GM18909 (cell line): ENCODE results near the gene SPINK9.

ENCODE experiments used
- ATAC-seq: cut with Tn5 transposase; IDR thresholded peaks from one replicate; pipeline ENCODE4 v1.9.1; 2021; ENCODE audit warnings: mild to moderate bottlenecking; ENCODE audit not compliant: unreplicated experiment, poor library complexity

The SPINK9 gene

DNA sequence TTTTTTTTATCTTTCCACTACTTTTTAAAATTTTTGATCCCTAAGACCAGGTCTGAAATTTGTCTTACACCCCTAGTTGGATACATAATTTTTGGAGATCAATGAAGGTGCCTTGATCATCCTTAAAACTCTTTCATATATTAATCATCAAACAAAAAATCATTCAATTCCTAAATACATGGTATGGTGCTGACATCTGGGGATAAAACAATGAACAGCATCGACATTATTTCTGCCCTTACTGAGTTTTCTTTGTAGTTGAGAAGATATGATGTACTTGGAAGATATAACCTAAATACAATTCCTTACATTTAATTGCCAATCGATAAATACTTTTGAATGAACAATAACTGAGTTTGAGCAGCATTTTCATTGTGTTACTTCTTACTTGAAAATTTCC is 18.3 kb downstream of the SPINK9 start:
- no peak for ATAC-seq

DNA sequence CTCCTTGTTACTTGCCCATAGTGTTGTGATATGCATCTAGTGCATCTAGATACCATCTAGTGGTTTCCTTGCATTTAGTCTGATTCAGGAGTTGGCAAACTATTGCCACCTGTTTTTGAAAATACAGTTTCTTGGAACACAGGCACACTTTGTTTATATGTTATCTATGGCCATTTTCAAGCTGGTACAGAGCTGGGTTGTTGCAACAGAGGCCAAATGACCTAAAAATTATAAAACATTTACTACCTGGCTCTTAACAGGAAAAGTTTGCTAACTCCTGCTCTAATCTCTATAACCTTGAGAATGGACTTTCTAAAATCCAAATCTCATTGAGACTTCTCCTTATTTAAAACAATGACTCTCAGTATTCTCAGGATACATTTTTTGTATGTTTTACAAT is 29.0 kb downstream of the SPINK9 start:
- ATAC-seq = no peak

DNA sequence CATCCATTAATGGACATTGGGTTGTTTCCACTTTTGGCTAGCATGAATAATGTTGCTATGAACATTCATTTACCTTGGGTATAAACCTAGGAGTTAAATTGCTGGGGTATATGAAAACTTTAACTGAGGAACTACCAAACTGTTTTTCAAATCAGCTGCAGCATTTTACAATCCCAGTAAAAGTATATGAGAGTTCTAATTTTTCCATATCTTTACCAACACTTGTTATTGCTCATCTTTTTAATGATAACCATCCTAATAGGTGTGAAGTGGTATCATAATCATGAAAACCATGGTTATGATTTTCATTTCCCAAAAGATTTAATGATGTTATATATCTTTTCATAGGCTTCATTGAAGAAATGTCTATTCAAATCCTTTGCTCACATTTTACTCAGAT is 32.9 kb downstream of the SPINK9 start:
- no peak for ATAC-seq

DNA sequence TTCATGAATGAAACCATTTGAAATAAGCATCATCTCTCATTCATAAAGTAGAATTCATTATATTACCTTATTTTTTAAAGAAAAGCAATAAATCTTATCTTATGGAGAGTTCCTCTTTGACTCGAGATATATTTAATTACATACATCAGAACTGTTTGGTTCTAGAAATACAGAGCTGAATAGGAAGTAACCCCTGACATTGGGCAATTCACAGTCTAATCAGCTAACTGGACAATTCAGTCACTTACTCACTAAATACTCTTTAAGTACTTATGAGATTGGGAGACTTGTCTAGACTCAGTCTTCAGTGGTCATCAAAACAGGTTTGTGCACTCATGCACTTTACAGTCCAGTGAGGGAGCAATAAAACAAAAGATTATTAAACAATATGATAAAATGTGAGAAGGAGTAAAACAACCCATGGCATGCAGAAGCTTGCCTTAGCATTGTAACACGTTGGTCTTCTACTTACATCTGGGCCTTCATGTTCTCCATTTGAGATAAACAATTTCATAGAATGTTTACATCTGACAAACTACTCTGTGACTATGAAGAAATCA is 36.9 kb downstream of the SPINK9 start:
- no peak for ATAC-seq

DNA sequence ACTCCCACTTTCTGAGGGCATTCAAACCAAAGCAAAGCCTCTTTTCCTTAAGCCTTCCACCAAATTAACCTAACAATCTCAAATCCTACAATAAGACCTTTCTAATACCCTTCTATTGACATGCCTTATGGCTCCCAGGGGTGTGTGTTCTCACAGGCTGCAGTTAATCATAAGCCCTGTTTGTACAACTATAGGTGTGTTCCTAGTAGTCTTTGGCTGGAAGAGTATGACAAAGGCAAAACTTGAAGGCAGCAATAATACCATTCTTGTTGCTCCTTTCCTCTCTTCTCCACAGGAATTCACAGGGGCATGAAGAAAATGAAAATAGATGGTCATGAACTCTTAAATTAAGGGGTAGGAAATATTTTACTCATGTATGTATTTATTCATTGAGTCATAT is 37.5 kb downstream of the SPINK9 start:
- no peak for ATAC-seq

DNA sequence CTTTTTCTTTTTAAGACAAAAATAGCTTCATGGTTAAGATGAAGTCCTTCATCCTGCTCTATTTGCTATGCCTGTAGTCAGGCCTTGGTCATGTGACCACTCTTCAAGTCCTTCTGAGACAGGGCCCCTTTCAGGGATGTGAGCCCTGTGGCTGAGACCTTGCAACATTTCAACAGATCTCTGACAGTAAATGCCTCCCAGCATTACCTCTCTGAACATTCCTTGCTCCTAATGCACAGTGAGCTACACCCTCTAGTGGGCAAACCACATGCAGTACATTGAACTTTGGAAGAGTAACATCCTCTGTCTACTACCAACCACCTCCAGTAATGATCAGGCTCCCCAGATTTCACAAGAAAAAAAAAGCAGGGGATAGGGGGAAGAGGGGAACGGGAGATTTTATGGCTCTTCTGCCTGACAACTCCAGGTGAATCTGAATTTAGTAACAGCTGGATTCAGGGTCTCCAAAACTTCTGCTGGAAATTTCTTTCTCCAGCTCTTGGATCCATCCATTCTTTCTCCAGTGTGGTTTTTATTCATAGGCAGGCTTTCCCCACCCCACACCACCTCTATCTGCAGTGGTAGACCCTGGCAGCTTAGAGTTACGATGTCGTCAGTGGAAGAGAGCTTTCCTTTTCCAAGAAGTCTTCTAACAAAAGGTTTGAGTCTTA is 39.5 kb downstream of the SPINK9 start:
- peak; percentile 90 for ATAC-seq

DNA sequence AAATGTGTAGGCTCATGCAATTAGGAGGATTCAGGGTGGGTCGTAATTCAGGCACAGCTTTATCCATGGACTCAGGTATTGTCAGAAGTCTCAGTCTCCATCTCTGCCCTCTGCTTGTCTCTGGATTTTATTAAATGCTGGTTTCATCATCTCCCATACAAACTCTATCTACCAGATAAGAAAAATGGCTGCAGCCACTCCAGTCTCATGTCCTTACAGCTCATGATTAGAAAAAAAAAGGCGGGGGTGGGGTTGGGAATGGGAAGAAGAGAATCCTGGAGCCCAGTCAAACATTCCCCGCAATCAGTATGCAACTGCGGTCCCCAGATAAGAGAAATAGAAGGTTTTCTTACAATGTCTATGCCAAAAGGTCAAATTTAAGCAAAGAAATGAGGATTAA is 40.8 kb downstream of the SPINK9 start:
- ATAC-seq = no peak

DNA sequence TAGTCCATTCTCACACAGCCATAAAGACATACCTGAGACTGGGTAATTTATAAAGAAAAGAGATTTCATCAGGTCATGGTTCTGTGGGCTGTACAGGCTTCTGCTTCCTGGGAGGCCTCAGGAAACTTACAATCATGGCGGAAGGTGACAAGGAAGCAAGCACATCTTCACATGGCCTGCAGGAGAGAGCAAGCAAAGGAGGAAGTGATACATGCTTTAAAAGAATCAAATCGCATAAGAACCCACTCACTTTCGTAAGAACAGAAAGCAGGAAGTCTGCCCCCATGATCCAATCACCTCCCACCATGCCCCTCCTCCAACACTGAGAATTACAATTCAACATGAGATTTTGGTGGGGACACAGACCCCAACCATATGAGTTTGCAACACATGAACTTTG is 43.3 kb downstream of the SPINK9 start:
- no peak for ATAC-seq

DNA sequence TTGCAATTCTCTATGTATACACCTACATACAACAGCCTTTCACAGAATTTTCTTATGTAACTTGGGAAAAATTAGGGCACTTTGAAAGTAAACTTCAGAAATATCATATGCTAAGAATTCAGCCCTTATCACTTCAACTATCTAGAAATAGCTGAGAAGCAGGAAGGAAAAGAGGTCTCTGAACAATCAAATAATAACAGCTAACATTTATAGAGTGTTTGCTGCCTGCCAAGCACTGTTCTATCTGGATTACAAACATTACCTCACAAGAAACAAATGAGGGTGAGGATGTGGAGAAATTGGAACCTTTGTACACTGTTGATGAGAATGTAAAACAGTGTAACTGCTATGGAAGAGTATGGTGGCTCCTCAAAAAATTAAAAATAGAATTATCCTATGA is 44.0 kb downstream of the SPINK9 start:
- ATAC-seq = no peak

DNA sequence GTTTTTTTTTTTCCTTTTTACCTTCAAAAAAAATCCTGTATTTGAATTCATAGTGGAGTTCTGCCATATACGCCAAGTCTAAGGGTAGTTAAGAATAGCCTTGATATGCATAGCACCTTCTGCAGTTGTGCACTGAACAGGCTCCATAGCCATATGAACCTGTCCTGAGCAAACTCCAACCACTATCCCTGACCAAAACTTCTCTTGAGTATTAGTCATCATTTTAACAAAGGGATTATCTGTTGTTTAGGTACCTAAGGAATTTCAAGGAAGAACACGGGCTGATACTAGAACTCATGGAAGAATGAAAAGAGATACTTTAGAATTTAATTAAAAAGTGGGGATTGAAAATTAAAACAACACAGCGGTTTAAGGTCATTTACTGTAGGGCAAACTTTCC is 46.5 kb downstream of the SPINK9 start:
- ATAC-seq = no peak

DNA sequence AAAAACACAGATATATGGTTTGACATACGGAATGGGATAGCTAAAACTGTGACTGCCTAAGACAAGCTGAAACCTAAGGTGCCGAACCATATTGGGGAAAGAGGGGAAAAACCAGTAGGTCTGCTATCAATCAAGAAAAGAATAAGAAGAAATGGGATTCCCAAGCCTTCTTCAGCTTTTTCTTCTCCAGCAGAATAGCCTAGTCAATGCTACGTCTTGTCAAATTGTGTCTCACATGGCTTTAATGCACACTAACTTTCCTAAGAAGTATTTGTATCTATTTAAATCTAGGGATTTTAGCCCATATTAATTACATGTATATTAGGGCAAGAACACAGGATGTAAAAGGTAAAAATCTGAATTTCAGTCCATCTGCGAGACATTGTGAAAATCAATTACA is 47.6 kb downstream of the SPINK9 start:
- no peak for ATAC-seq

DNA sequence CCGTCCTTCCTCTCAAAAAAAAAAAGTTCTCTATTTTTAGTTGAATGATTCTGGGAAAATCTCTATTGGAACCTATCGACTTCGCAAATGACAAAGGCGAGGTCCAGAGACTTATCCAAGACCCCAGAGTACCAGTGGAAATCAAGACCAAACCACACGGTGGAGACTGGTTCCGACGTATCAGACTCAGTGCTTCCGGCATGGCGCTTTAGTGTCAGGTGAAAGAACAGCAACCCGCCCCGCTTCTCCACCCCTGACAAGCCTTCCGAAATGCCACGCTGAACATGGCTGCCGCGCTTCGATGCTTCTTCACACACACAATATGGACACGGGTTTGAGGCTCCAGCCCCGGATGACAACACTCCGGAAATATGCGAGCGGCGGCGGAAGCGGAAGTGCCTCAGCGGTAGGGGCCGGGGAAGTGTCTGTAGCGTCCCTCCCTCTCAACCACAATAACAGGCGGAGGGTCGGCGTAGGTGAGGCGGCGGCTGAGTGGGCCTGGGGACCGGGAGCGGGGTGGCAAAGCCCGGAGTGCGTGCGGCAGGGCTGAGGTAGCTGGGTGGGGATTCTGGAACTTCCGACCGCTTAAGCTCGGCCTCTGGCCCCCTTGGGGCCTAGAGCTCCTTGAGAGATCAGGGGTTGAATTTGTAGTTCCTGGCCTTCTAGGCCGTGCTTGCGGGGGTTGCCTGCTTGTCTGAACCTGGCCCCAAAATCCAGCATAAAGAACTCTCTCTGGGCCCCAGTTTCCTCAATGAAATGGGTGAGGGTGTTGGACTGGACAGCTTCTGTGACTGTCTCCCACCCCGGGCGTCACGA is 48.4 kb downstream of the SPINK9 start, which contains the start of gene FBXO38:
TSS of gene FBXO38 (plus strand) at position 395 of the 816 bp plus-strand sequence. CDS start 10,819 bp downstream, outside the sequence.
- peak; percentile 99 for ATAC-seq

DNA sequence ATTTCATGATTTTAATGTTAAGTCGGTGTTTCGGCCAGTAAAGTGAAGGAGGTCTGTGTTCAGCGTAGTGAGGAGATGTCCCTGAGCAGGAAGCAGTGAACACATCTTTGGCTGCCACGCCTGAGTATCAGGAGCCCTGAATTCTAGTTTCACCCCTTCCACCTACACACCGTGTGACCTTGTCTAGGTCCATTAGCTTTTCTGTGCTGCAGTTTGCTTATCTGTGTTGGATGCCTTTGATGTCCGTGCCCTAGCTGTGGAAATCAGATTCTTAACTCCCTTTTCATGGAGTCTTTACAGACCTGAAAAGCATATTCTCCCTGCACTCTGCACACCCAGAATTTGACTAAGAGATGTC is 49.0 kb downstream of the SPINK9 start:
- peak; percentile 29 for ATAC-seq

DNA sequence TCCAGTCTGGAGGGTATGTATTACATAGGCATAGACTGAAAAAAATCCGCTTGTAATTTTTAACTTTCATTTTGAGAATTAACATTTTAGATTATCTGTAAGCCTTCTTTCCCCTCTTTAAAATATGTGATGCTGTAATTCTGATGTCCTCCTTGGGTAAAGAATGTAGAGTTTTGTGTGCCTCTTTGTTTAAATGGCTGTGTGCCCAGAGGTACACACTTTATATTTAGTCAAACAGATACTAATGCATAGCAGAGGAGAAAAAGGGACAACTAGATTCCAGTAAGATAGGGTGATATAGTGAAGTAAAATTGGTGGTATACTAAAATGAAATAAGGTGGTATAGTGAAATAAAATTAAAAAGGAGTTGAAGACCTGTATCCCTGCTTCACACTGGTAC is 49.7 kb downstream of the SPINK9 start:
- ATAC-seq = no peak

DNA sequence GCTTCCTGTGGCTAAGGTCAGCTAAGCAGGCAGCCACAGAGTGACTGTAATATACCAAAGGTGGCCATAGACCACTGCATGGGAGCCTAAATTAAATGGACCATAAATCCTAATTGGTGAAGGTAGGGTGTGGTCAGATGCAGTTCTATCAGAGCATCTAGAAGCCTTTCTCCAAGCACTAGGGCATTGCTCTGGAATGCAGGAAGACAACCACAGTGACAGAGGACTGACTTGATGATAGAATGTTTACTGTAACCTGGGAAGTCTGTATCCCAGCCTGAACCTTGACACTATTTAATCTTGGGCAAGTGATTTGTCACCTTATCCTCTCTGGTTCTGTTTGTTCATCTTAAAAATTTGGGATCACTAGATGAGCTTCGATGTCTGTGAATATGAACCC is 50.7 kb downstream of the SPINK9 start:
- ATAC-seq = no peak

DNA sequence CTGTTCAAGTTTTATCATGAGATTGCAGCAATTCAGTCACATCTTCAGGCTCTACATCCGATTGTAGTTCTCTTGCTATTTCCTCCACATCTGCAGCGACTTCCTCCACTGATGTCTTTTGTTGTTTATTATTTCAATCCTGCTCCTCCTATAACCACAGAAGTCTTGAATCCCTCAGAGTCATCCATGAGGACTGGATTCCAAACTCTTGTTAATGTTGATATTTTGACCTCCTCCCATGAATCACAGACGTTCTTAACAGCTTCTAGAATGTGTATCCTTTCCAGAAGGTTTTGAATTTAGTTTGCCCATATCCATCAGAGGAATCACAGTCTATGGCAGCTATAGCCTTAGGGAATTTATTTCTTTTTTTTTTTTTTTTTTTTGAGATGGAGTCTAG is 52.0 kb downstream of the SPINK9 start:
- no peak for ATAC-seq

DNA sequence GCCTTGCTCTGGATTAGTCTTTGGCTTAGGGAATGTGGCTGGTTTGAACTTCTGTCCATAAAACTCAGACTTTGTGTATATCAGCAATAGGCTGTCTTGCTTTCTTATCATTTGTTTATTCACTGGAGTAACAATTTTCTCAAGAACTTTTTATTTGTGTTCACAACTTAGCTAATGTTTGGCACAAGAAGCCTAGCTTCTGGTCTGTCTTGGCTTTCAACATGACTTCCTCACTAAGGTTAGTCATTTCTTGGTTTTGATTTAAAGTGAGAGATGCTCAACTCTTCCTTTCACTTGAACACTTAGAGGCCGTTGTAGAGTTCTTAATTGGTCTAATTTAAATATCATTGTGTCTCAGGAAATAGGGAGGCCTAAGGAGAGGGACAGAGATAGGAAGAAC is 53.3 kb downstream of the SPINK9 start:
- no peak for ATAC-seq
